Esophagus squamous epithelium (tissue), 5 donors: ENCODE measurements around the gene PRR11. TPM values are rescaled to one million over a fixed set of nuclear protein-coding genes. Genes with fewer than 3 reads are reported as not detected.

Source experiments
- DNase-seq: peaks from one replicate; lab custom pipeline; 2025; lab: John Stamatoyannopoulos, UW
- H3K27ac ChIP-seq, 4 donors: fragments of 200-600 bp; sonication (generic); one replicate each; pipeline ENCODE4 v1.5.1; 2016 to 2019; ENCODE audit warnings: mild to moderate bottlenecking in 1 of 4
- H3K27me3 ChIP-seq, 4 donors: fragments of 200-600 bp; sonication (generic); 1 replicate in 3 of 4; 2 replicates in 1 of 4; pipeline versions ENCODE4 v1.5.1 to v1.6.0; 2017 to 2021; ENCODE audit warnings: antibody characterized with exemption in 1 of 4
- H3K36me3 ChIP-seq, 3 donors: fragments of 200-600 bp; sonication (generic); one replicate each; pipeline ENCODE4 v1.5.1; 2016 to 2019
- H3K4me1 ChIP-seq, 3 donors: fragments of 200-600 bp; sonication (generic); one replicate each; pipeline ENCODE4 v1.5.1; 2017 to 2019
- H3K4me3 ChIP-seq, 4 donors: fragments of 200-600 bp; sonication (generic); 1 replicate in 3 of 4; 2 replicates in 1 of 4; pipeline ENCODE4 v1.5.1; 2016 to 2019; ENCODE audit warnings: mild to moderate bottlenecking in 2 of 4, moderate library complexity in 1 of 4
- H3K9me3 ChIP-seq, 3 donors: fragments of 200-600 bp; sonication (generic); one replicate each; pipeline ENCODE4 v1.5.1; 2016 to 2019
- POLR2A ChIP-seq, 4 donors: fragments of 450-650 bp; IDR thresholded peaks; one replicate each; pipeline ENCODE4 v1.6.1; 2017; ENCODE audit warnings: antibody characterized with exemption in 4 of 4, mild to moderate bottlenecking in 4 of 4, moderate library complexity in 3 of 4
- WGBS, 2 donors: methylation state at CpG; one replicate each; pipeline ENCODE4 v1.1.5; 2018; 5-methylcytosine and 5-hydroxymethylcytosine counted together
- intact Hi-C: fragments of 100-400 bp; cut with DNase I; formaldehyde crosslinking; loops from one replicate; pipeline ENCODE4 v1.15.0; 2022
- total RNA-seq, 4 donors: library from RNA; depleted of rRNA; stranded (reverse); fragments of >200 nt; gene quantifications; one replicate each; pipeline ENCODE4 v1.1.0, GENCODE V29; 2016
- TF ChIP-seq, protein P1 (sequence below), 6 experiments: fragments of 450-650 bp in 4 of 6; fragments of 200-600 bp in 2 of 6; sonication (generic) in 2 of 6; IDR thresholded peaks; one replicate each; pipeline ENCODE4 v1.5.1; 2016 to 2019; ENCODE audit warnings: antibody characterized with exemption in 6 of 6, mild to moderate bottlenecking in 4 of 6, moderate library complexity in 4 of 6
- donor health status: DM: yes; HTN: yes; CAD: no.

Gene PRR11
- total RNA-seq, 4 donors from 2014 or later = 5.1 to 13.4 (median 9.5) TPM

DNA sequence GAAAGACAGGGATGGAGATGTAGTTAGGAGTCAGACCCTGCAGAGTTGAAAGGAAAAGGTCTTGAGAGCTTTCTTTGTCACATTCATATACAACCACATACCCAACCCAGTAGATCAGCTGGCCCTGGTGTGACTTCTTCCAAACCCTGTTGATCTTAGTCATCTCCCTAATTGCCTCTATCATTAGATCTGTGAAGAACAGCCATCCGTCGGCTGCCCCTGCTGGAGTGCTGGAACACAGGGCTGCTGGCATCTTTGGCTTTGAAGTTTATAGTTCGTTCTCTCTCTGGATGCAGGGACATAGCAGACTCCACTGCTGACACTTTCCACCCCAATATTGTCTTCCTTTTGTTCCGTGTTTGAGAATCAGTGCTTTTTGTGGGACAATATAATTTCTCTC, 43.9 kb downstream of the PRR11 start:
- Histone ChIP-seq H3K27ac (no peak overlapping the region), H3K36me3 (no peaks in the 10 kb centered on the region), H3K27me3 (no peaks in the 10 kb centered on the region), H3K4me3 (no peak overlapping the region), H3K4me1 (no peaks in the 10 kb centered on the region), H3K9me3 (no peaks in the 10 kb centered on the region)
- DNase-seq = no peak
- TF ChIP-seq, protein P1, sequence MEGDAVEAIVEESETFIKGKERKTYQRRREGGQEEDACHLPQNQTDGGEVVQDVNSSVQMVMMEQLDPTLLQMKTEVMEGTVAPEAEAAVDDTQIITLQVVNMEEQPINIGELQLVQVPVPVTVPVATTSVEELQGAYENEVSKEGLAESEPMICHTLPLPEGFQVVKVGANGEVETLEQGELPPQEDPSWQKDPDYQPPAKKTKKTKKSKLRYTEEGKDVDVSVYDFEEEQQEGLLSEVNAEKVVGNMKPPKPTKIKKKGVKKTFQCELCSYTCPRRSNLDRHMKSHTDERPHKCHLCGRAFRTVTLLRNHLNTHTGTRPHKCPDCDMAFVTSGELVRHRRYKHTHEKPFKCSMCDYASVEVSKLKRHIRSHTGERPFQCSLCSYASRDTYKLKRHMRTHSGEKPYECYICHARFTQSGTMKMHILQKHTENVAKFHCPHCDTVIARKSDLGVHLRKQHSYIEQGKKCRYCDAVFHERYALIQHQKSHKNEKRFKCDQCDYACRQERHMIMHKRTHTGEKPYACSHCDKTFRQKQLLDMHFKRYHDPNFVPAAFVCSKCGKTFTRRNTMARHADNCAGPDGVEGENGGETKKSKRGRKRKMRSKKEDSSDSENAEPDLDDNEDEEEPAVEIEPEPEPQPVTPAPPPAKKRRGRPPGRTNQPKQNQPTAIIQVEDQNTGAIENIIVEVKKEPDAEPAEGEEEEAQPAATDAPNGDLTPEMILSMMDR (IDR thresholded peaks at IDR 0.05) = no peak
- no peak for TF ChIP-seq POLR2A (IDR thresholded peaks at IDR 0.05)
- WGBS, 2 donors = 91 to 93% methylated on average over 4 of the region's 4 CpGs
- intact Hi-C loops = no loop called here

DNA sequence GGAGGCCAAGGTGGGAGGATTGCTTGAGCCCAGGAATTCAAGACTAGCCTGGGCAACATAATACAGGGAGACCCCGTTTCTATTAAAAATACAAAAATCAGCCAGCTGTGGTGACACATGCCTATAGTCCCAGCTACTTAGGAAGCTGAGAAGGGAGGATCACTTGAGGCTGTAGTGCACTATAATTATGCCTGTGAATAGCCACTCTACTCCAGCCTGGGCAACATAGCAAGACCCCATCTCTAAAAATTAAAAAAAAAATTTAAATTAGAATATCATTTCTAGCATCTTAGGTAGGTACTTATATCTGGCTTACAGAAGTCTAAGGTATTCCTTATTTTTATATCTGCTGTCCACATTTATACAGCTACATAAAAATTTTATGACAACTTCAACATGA, 46.8 kb downstream of the PRR11 start:
- Histone ChIP-seq H3K27ac (no peak overlapping the region), H3K36me3 (no peaks in the 10 kb centered on the region), H3K4me1 (no peaks in the 10 kb centered on the region), H3K9me3 (no peaks in the 10 kb centered on the region), H3K27me3 (no peaks in the 10 kb centered on the region), H3K4me3 (no peak overlapping the region)
- intact Hi-C loops = no loop called here
- TF ChIP-seq, protein P1 (IDR thresholded peaks at IDR 0.05) = no peak
- TF ChIP-seq POLR2A (IDR thresholded peaks at IDR 0.05) = no peak
- WGBS, 2 donors = 75 to 92% methylated on average over 1 of the region's 1 CpG
- no peak for DNase-seq

DNA sequence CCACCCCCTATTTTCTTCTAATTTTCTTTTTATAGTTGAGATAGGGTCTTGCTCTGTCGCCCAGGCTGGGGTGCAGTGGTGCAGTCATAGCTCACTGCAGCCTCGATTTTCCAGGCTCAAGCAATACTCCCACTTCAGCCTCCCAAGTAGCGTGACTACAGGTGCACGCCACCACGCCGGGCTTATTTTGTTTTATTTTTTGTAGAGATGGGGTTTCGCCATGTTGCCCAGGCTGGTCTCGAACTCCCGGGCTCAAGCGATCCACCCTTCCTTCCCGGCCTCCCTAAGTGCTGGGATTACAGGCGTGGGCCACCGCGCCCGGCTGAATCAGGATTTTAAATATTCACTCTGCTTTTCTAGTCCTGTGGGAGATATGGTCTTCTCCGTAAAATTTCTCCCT, 63.8 kb downstream of the PRR11 start:
- DNase-seq = no peak
- Histone ChIP-seq H3K9me3 (no peaks in the 10 kb centered on the region), H3K27me3 (no peaks in the 10 kb centered on the region), H3K36me3 (peaks cover 0 to 15% (median 0%) of the 10 kb centered on the region in 3 donors), H3K4me1 (peaks cover 0 to 13% (median 5%) of the 10 kb centered on the region in 3 donors), H3K4me3 (no peak overlapping the region), H3K27ac (no peak overlapping the region)
- intact Hi-C loops = no loop called here
- no peak for TF ChIP-seq POLR2A (IDR thresholded peaks at IDR 0.05)
- TF ChIP-seq, protein P1 (IDR thresholded peaks at IDR 0.05) = no peak
- WGBS, 2 donors = 94 to 95% methylated on average over 16 of the region's 16 CpGs

DNA sequence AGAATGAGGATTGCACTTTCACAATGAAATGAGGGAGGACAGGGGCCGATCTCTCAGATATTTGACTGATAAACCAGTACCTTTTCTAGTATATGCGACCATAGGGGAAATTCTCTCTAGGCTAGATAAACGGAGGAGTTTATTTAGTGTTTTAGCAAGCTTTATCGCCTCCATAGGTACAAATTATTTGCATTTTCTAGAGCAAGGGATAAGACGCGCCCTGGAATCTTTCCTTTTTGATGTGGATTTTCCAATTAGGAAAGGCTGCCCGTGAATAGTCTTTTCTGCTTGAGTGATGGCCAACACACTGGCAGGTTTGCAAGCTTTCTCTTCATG, 64.4 kb downstream of the PRR11 start:
- intact Hi-C loops = no loop called here
- Histone ChIP-seq H3K9me3 (no peaks in the 10 kb centered on the region), H3K27ac (peak overlapping the region in 3 of 4 donors; percentile 8 to 85 (median 78)), H3K36me3 (peaks cover 0 to 10% (median 0%) of the 10 kb centered on the region in 3 donors), H3K4me3 (peak overlapping the region; percentile 73 to 93 (median 88)), H3K4me1 (peaks cover 0 to 13% (median 5%) of the 10 kb centered on the region in 3 donors), H3K27me3 (no peaks in the 10 kb centered on the region)
- TF ChIP-seq, protein P1 (IDR thresholded peaks at IDR 0.05) = no peak
- TF ChIP-seq POLR2A (IDR thresholded peaks at IDR 0.05) = no peak
- WGBS, 2 donors = 11 to 33% methylated on average over 7 of the region's 7 CpGs
- no peak for DNase-seq

DNA sequence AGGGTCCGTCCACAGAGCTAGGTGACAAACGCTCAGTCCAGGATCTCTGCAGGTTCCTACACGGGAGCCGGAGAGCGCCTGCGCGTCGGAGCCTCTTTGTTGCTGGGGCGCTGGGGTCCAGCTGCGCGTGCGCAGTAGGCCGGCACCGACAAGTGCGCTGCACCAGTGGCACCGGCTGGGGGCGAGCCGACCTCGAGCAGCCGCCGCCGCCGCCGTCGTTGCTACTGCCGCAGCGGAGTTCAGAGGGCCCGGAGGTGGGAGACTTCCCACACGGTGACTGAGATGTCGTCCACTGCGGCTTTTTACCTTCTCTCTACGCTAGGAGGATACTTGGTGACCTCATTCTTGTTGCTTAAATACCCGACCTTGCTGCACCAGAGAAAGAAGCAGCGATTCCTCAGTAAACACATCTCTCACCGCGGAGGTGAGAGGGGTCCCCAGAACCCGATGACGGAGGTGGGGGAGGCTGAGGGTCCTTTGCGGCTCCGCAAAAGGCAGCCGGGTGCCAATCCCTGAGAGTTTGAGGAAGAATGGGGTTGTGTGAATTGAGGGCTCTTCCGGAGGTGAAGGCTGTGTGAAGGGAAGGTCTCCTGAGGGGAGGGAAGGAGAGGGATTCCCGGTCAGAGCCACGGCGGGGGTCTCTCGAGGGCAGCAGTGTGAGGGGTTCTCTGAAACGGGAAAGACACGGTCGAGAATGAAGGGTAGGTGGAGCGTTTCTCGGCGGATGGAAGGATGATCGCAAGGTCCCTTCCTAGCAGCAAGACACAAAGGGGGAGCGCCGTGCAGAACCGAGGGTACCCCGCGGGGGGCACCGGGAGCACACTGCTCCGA, 65.0 kb downstream of the PRR11 start, which contains the start of gene GDPD1:
Gene GDPD1, plus strand, starts transcription at position 184 of the 831 bp plus-strand sequence. Its CDS starts 99 bp downstream, at position 283.
- WGBS, 2 donors = 0 to 1% methylated on average over 27 to 40 of the region's 60 CpGs
- DNase-seq = peak; percentile 74
- Histone ChIP-seq H3K9me3 (no peaks in the 10 kb centered on the region), H3K27me3 (no peaks in the 10 kb centered on the region), H3K27ac (peak within 1 kb of the TSS; percentile 77 to 88 (median 82)), H3K4me1 (peaks cover 0 to 13% (median 5%) of the 10 kb centered on the region in 3 donors), H3K4me3 (peak within 1 kb of the TSS; percentile 73 to 93 (median 88)), H3K36me3 (peaks cover 0 to 5% (median 0%) of the 10 kb centered on the region in 3 donors)
- TF ChIP-seq, protein P1 (IDR thresholded peaks at IDR 0.05) = peak; percentile 65 to 95 (median 81)
- TF ChIP-seq POLR2A (IDR thresholded peaks at IDR 0.05) = peak in 2 of 4 donors; percentile 20 to 45
- intact Hi-C loops = no loop called here
